GM23338 (cell line): ENCODE results near the gene EIF3B. TPM values are rescaled to one million over a fixed set of nuclear protein-coding genes. Genes with fewer than 3 reads are reported as not detected.
"Not testable (repeated sequence)": the region's sequence is repeated elsewhere in the genome, so short reads cannot be mapped to it uniquely, and the experiment has no call there.

Source experiments
- ATAC-seq: fragments of 200-7000 bp; cut with Tn5 transposase; 3 replicates; pipeline ENCODE4 v1.9.1; 2020
- DNase-seq: peaks from one replicate; pipeline ENCODE4 v3.0.0-alpha.2; 2015; ENCODE audit warnings: low spot score
- H2AFZ ChIP-seq: fragments of 200-600 bp; sonication (generic); 2 replicates; pipeline ENCODE4 v1.8.0; 2016; ENCODE audit warnings: antibody characterized with exemption, mild to moderate bottlenecking, moderate library complexity
- H3F3A ChIP-seq: fragments of 200-600 bp; sonication (generic); replicated peaks from 2 replicates; pipeline ENCODE4 v1.8.0; 2017; ENCODE audit warnings: antibody characterized with exemption, mixed run types, low read depth
- H3K27ac ChIP-seq: fragments of 200-600 bp; sonication (generic); 2 replicates; pipeline ENCODE4 v1.6.1; 2016; ENCODE audit warnings: low read depth
- H3K27me3 ChIP-seq: fragments of 200-600 bp; sonication (generic); 2 replicates; pipeline ENCODE4 v1.8.0; 2016; ENCODE audit warnings: mild to moderate bottlenecking, mixed run types, moderate library complexity; ENCODE audit not compliant: insufficient read depth
- H3K36me3 ChIP-seq: fragments of 200-600 bp; sonication (generic); 2 replicates; pipeline ENCODE4 v1.8.0; 2016; ENCODE audit warnings: mild to moderate bottlenecking; ENCODE audit not compliant: insufficient read depth
- H3K4me1 ChIP-seq: fragments of 200-600 bp; sonication (generic); 2 replicates; pipeline ENCODE4 v1.8.0; 2016; ENCODE audit warnings: mild to moderate bottlenecking, moderate library complexity; ENCODE audit not compliant: insufficient read depth
- H3K4me2 ChIP-seq: fragments of 200-600 bp; sonication (generic); 2 replicates; pipeline ENCODE4 v1.7.1; 2017; ENCODE audit warnings: mixed run types
- H3K4me3 ChIP-seq: fragments of 200-600 bp; sonication (generic); 2 replicates; pipeline ENCODE4 v1.6.1; 2016; ENCODE audit warnings: mixed run types
- H3K79me2 ChIP-seq: fragments of 200-600 bp; sonication (generic); replicated peaks from 2 replicates; pipeline ENCODE4 v1.8.0; 2017; ENCODE audit warnings: mild to moderate bottlenecking; ENCODE audit not compliant: insufficient read depth
- H3K9me2 ChIP-seq: fragments of 200-600 bp; sonication (generic); 2 replicates; pipeline ENCODE4 v1.8.0; 2017; ENCODE audit not compliant: insufficient read depth
- H4K20me1 ChIP-seq: fragments of 200-600 bp; sonication (generic); replicated peaks from 2 replicates; pipeline ENCODE4 v1.8.0; 2017; ENCODE audit warnings: mild to moderate bottlenecking; ENCODE audit not compliant: insufficient read depth
- H3K27ac Mint-ChIP-seq: 2 replicates; pipeline ENCODE4 v1.8.0; 2020; ENCODE audit warnings: inconsistent platforms, mild to moderate bottlenecking, moderate library complexity, mixed read lengths
- H3K27me3 Mint-ChIP-seq: 3 replicates; pipeline ENCODE4 v1.8.0; 2022; ENCODE audit warnings: low read depth, mild to moderate bottlenecking, moderate library complexity, mixed read lengths, inconsistent platforms; ENCODE audit not compliant: insufficient read depth, poor library complexity
- H3K36me3 Mint-ChIP-seq: 3 replicates; pipeline ENCODE4 v1.8.0; 2021; ENCODE audit warnings: low read depth, mild to moderate bottlenecking, inconsistent platforms, moderate library complexity, mixed read lengths
- H3K4me1 Mint-ChIP-seq: 3 replicates; pipeline ENCODE4 v1.8.0; 2020; ENCODE audit warnings: mild to moderate bottlenecking, inconsistent platforms, mixed read lengths
- H3K4me3 Mint-ChIP-seq: 3 replicates; pipeline ENCODE4 v1.8.0; 2021; ENCODE audit warnings: moderate library complexity, mild to moderate bottlenecking, inconsistent platforms, mixed read lengths
- H3K9me3 Mint-ChIP-seq: 3 replicates; pipeline ENCODE4 v1.8.0; 2020; ENCODE audit warnings: moderate library complexity, mild to moderate bottlenecking, inconsistent platforms, mixed read lengths
- CREB1 ChIP-seq: fragments of 250-450 bp; sonication (Bioruptor Pico); IDR thresholded peaks from 2 replicates; pipeline ENCODE4 v1.5.0; 2020; ENCODE audit warnings: low read depth, mild to moderate bottlenecking, moderate library complexity
- CTCF ChIP-seq, 2 experiments: fragments of 200-600 bp in 1 of 2; sonication (generic) in 1 of 2; conservative IDR thresholded peaks; 2 replicates each; pipeline versions ENCODE4 v1.5.1 to v1.6.1; 2016 to 2017; ENCODE audit warnings: antibody characterized with exemption in 2 of 2, low read depth in 2 of 2, mild to moderate bottlenecking in 2 of 2, moderate library complexity in 1 of 2
- ETS1 ChIP-seq: IDR thresholded peaks from 2 replicates; pipeline ENCODE4 v1.6.1; 2016; ENCODE audit warnings: antibody characterized with exemption
- EZH2phosphoT487 ChIP-seq: fragments of 200-600 bp; sonication (generic); IDR thresholded peaks from one replicate; pipeline ENCODE4 v1.8.1; 2018; ENCODE audit warnings: antibody characterized with exemption; ENCODE audit not compliant: unreplicated experiment
- POLR2AphosphoS5 ChIP-seq: IDR thresholded peaks from 2 replicates; pipeline ENCODE4 v1.6.1; 2016; ENCODE audit warnings: antibody characterized with exemption, low read depth
- STAT1 ChIP-seq: IDR thresholded peaks from one replicate; pipeline ENCODE4 v1.6.1; 2016; ENCODE audit warnings: antibody characterized with exemption; ENCODE audit not compliant: unreplicated experiment
- ZNF114 ChIP-seq: fragments of 250-450 bp; sonication (Bioruptor Pico); IDR thresholded peaks from 2 replicates; pipeline ENCODE4 v1.5.0; 2020; ENCODE audit warnings: mild to moderate bottlenecking, moderate library complexity
- ZNF331 ChIP-seq: fragments of 250-450 bp; sonication (Bioruptor Pico); IDR thresholded peaks from 2 replicates; pipeline ENCODE4 v1.5.0; 2020; ENCODE audit warnings: low read depth, mild to moderate bottlenecking, moderate library complexity
- polyA plus RNA-seq: library from polyadenylated mRNA; unstranded; fragments of >200 nt; fragmentation: Nextera tagmentation; extraction: Ambion mirVana; gene quantifications from 2 replicates; pipeline ENCODE4 v1.2.1, GENCODE V29; 2016
- total RNA-seq: library from RNA; depleted of rRNA; stranded (reverse); fragments of >200 nt; shearing (Covaris generic); gene quantifications from 2 replicates; pipeline ENCODE4 v1.2.3, GENCODE V29; 2014
- TF ChIP-seq, protein P1 (sequence below): IDR thresholded peaks from one replicate; pipeline ENCODE4 v1.6.1; 2018; ENCODE audit warnings: antibody characterized with exemption; ENCODE audit not compliant: unreplicated experiment

The EIF3B gene
- total and polyA plus RNA-seq, 2 experiments from 2014 or later, result 106 to 355 TPM

GRCh38 chr7:2314209-2314955 lies 40.2 kb upstream of the EIF3B start, which contains the start of gene SNX8:
Gene SNX8 (minus strand): TSS chr7:2314441. CDS start chr7:2314421, 20 bp downstream.
- no peak within 1 kb of the TSS for H3K27ac ChIP-seq
- no peak within 1 kb of the TSS for H3K27ac Mint-ChIP-seq
- 0 out of 2 replicates have a peak, but pooled peaks cover 10% of the 10 kb centered on the region for H3F3A ChIP-seq
- H2AFZ ChIP-seq, result no peak within 1 kb of the TSS
- H3K4me1 Mint-ChIP-seq, result peaks cover 14% of the 10 kb centered on the region
- peak within 1 kb of the TSS; percentile 86 for H3K4me2 ChIP-seq
- no peaks in the 10 kb centered on the region for H4K20me1 ChIP-seq
- TF ChIP-seq STAT1 (peak; percentile 12), ZNF331 (no peak), EZH2phosphoT487 (no peak), CREB1 (0 out of 2 replicates have a peak, but pooled peaks have one; percentile 45), ETS1 (no peak), POLR2AphosphoS5 (peak; percentile 66), CTCF (conservative IDR thresholded peaks at IDR 0.05; ENCODE audit: low read depth in 2 of 2) (no peak), ZNF114 (CRISPR knock-in tag) (no peak)
- TF ChIP-seq, protein P1, sequence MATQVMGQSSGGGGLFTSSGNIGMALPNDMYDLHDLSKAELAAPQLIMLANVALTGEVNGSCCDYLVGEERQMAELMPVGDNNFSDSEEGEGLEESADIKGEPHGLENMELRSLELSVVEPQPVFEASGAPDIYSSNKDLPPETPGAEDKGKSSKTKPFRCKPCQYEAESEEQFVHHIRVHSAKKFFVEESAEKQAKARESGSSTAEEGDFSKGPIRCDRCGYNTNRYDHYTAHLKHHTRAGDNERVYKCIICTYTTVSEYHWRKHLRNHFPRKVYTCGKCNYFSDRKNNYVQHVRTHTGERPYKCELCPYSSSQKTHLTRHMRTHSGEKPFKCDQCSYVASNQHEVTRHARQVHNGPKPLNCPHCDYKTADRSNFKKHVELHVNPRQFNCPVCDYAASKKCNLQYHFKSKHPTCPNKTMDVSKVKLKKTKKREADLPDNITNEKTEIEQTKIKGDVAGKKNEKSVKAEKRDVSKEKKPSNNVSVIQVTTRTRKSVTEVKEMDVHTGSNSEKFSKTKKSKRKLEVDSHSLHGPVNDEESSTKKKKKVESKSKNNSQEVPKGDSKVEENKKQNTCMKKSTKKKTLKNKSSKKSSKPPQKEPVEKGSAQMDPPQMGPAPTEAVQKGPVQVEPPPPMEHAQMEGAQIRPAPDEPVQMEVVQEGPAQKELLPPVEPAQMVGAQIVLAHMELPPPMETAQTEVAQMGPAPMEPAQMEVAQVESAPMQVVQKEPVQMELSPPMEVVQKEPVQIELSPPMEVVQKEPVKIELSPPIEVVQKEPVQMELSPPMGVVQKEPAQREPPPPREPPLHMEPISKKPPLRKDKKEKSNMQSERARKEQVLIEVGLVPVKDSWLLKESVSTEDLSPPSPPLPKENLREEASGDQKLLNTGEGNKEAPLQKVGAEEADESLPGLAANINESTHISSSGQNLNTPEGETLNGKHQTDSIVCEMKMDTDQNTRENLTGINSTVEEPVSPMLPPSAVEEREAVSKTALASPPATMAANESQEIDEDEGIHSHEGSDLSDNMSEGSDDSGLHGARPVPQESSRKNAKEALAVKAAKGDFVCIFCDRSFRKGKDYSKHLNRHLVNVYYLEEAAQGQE, result no peak
- peak within 1 kb of the TSS; percentile 83 for H3K4me3 ChIP-seq
- H3K27me3 ChIP-seq, result no peaks in the 10 kb centered on the region
- H3K9me3 Mint-ChIP-seq, result 0 out of 3 replicates have a peak, but pooled peaks cover 3% of the 10 kb centered on the region
- peak; percentile 76 for ATAC-seq
- peaks cover 8% of the 10 kb centered on the region for H3K27me3 Mint-ChIP-seq
- H3K4me3 Mint-ChIP-seq, result no peak within 1 kb of the TSS; the same call in 1 of the 3 replicates
- DNase-seq, result peak; percentile 92
- peaks cover 10% of the 10 kb centered on the region for H3K4me1 ChIP-seq
- H3K36me3 ChIP-seq, result no peaks in the 10 kb centered on the region
- no peaks in the 10 kb centered on the region for H3K9me2 ChIP-seq
- H3K36me3 Mint-ChIP-seq, result peaks cover 6% of the 10 kb centered on the region
- peaks cover 42% of the 10 kb centered on the region for H3K79me2 ChIP-seq

DNA sequence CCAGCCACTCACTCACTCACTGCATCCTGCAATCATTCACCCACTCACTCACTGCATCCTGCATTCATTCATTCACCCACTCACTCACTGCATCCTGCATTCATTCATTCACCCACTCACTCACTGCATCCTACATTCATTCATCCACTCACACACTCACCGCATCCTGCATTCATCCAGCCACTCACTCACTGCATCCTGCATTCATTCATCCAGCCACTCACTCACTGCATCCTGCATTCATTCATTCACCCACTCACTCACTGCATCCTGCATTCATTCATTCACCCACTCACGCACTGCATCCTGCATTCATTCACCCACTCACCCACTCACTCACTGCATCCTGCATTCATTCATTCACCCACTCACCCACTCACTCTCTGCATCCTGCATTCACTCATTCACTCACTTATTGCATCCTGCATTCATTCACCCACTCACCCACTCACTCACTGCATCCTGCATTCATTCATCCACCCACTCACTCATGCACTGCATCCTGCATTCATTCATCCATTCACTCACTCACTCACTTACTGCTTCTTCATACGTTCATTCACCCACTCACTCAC lies 39.6 kb upstream of the EIF3B start:
- H3K4me3 ChIP-seq, result peak overlapping the region; percentile 43; the same call in 1 of the 2 replicates
- H2AFZ ChIP-seq, H4K20me1 ChIP-seq, H3K27ac ChIP-seq, H3K9me2 ChIP-seq, H3K36me3 ChIP-seq, H3K36me3 Mint-ChIP-seq, H3K4me1 ChIP-seq, H3K9me3 Mint-ChIP-seq, DNase-seq, H3K27me3 ChIP-seq, H3K4me1 Mint-ChIP-seq, H3F3A ChIP-seq, H3K4me3 Mint-ChIP-seq, H3K27me3 Mint-ChIP-seq, ATAC-seq, H3K27ac Mint-ChIP-seq: not testable (repeated sequence)
- peak overlapping the region; percentile 69 for H3K4me2 ChIP-seq
- peaks cover 35% of the 10 kb centered on the region for H3K79me2 ChIP-seq
